Keratinocyte (primary cell): ENCODE results near the gene SND1.

ENCODE experiments used
- EZH2 ChIP-seq: IDR thresholded peaks from one replicate; pipeline ENCODE4 v1.6.1; 2012; ENCODE audit warnings: inconsistent platforms, mild to moderate bottlenecking, low read length, moderate library complexity
- TF ChIP-seq, protein P1 (sequence below), 3 experiments: IDR thresholded peaks in 1 of 3; conservative IDR thresholded peaks in 1 of 3; optimal IDR thresholded peaks in 1 of 3; 2 replicates in 2 of 3; 3 replicates in 1 of 3; pipeline versions ENCODE3 to v1.5.1; 2011; ENCODE audit warnings: low read length in 3 of 3, mild to moderate bottlenecking in 3 of 3, moderate library complexity in 2 of 3, control low read depth in 1 of 3, inconsistent platforms in 1 of 3; ENCODE audit not compliant: insufficient read depth in 2 of 3; ENCODE audit errors: extremely low read depth in 1 of 3

GRCh38 chr7:127713006-127713405 is 61.0 kb downstream of the SND1 start:
- TF ChIP-seq, protein P1, sequence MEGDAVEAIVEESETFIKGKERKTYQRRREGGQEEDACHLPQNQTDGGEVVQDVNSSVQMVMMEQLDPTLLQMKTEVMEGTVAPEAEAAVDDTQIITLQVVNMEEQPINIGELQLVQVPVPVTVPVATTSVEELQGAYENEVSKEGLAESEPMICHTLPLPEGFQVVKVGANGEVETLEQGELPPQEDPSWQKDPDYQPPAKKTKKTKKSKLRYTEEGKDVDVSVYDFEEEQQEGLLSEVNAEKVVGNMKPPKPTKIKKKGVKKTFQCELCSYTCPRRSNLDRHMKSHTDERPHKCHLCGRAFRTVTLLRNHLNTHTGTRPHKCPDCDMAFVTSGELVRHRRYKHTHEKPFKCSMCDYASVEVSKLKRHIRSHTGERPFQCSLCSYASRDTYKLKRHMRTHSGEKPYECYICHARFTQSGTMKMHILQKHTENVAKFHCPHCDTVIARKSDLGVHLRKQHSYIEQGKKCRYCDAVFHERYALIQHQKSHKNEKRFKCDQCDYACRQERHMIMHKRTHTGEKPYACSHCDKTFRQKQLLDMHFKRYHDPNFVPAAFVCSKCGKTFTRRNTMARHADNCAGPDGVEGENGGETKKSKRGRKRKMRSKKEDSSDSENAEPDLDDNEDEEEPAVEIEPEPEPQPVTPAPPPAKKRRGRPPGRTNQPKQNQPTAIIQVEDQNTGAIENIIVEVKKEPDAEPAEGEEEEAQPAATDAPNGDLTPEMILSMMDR (optimal IDR thresholded peaks at IDR 0.05 in 1 of 3, IDR thresholded peaks at IDR 0.05 in 1 of 3, conservative IDR thresholded peaks at IDR 0.05 in 1 of 3; ENCODE audit: extremely low read depth in 1 of 3, insufficient read depth in 2 of 3, low read length in 3 of 3), result no peak
- no peak for TF ChIP-seq EZH2
